ENCODE measurements around the gene GPRASP1. TPM values are rescaled to one million over a fixed set of nuclear protein-coding genes. Genes with fewer than 3 reads are reported as not detected.
"Not testable (repeated sequence)": the region's sequence is repeated elsewhere in the genome, so short reads cannot be mapped to it uniquely, and the experiment has no call there.

Gene GPRASP1
- total RNA-seq, 4 donors from 2014 or later: 3.5 to 14.9 (median 5.8) TPM

GRCh38 chrX:102659790-102660757 is 8.8 kb downstream of the GPRASP1 start:
- TF ChIP-seq CTCF (IDR thresholded peaks at IDR 0.05) (peak in 3 of 6 experiments; percentile 24 to 36 (median 25)), POLR2A (IDR thresholded peaks at IDR 0.05) (peak in 1 of 2 donors; percentile 43)
- peak; percentile 85 to 94 (median 89) for DNase-seq
- no peaks in the 10 kb centered on the region for H3K9me3 ChIP-seq
- H3K27ac ChIP-seq: peak overlapping the region; percentile 32 to 51 (median 41)
- H3K27me3 ChIP-seq: no peaks in the 10 kb centered on the region
- H3K4me1 ChIP-seq: no peaks in the 10 kb centered on the region
- H3K4me3 ChIP-seq: peak overlapping the region; percentile 33 to 57 (median 46)
- H3K36me3 ChIP-seq: no peaks in the 10 kb centered on the region

GRCh38 chrX:102663820-102664219 is 12.5 kb downstream of the GPRASP1 start:
- DNase-seq, H3K27ac ChIP-seq, H3K4me1 ChIP-seq, H3K4me3 ChIP-seq, H3K27me3 ChIP-seq, H3K9me3 ChIP-seq, H3K36me3 ChIP-seq: not testable (repeated sequence)

- not testable (repeated sequence) for H3K4me3 ChIP-seq
Observed at GRCh38 chrX:102667034-102667433, 15.8 kb downstream of the GPRASP1 start.

GRCh38 chrX:102669526-102669925 is 18.2 kb downstream of the GPRASP1 start:
- TF ChIP-seq POLR2A (IDR thresholded peaks at IDR 0.05) (no peak), CTCF (IDR thresholded peaks at IDR 0.05) (no peak)
- no peak for DNase-seq
- Histone ChIP-seq H3K27ac (no peak overlapping the region), H3K4me3 (no peak overlapping the region), H3K9me3 (no peaks in the 10 kb centered on the region), H3K4me1 (no peaks in the 10 kb centered on the region), H3K36me3 (no peaks in the 10 kb centered on the region), H3K27me3 (no peaks in the 10 kb centered on the region)

More at GRCh38 chrX:102667034-102667433, 15.8 kb downstream of the GPRASP1 start:
- H3K36me3 ChIP-seq, H3K27me3 ChIP-seq, H3K4me1 ChIP-seq, DNase-seq, H3K27ac ChIP-seq, H3K9me3 ChIP-seq: not testable (repeated sequence)

GRCh38 chrX:102672856-102673255 is 21.6 kb downstream of the GPRASP1 start:
- H3K27ac ChIP-seq: no peak overlapping the region

GRCh38 chrX:102677479-102677878 is 26.2 kb downstream of the GPRASP1 start:
- not testable (repeated sequence) for DNase-seq, H3K27ac ChIP-seq, H3K9me3 ChIP-seq, H3K36me3 ChIP-seq, H3K27me3 ChIP-seq, H3K4me1 ChIP-seq, H3K4me3 ChIP-seq

More at GRCh38 chrX:102672856-102673255, 21.6 kb downstream of the GPRASP1 start:
- H3K4me1 ChIP-seq: no peaks in the 10 kb centered on the region
- no peak for TF ChIP-seq CTCF (IDR thresholded peaks at IDR 0.05)
- no peak for TF ChIP-seq POLR2A (IDR thresholded peaks at IDR 0.05)
- no peaks in the 10 kb centered on the region for H3K9me3 ChIP-seq
- H3K27me3 ChIP-seq: no peaks in the 10 kb centered on the region
- DNase-seq: no peak
- H3K4me3 ChIP-seq: no peak overlapping the region
- no peaks in the 10 kb centered on the region for H3K36me3 ChIP-seq

- no peak for TF ChIP-seq POLR2A (IDR thresholded peaks at IDR 0.05)
- no peak for TF ChIP-seq CTCF (IDR thresholded peaks at IDR 0.05)
- Histone ChIP-seq H3K27ac (no peak overlapping the region), H3K4me3 (no peak overlapping the region), H3K36me3 (no peaks in the 10 kb centered on the region), H3K4me1 (no peaks in the 10 kb centered on the region), H3K27me3 (no peaks in the 10 kb centered on the region), H3K9me3 (no peaks in the 10 kb centered on the region)
- DNase-seq: no peak
Observed at GRCh38 chrX:102684772-102685520, 33.7 kb downstream of the GPRASP1 start.

Data from Peyer's patch (tissue), 4 donors.